Epithelial cell of esophagus (primary cell): ENCODE data around the gene UBAP1.
"Not testable (repeated sequence)": the region's sequence is repeated elsewhere in the genome, so short reads cannot be mapped to it uniquely, and the experiment has no call there.

Source experiments
- DNase-seq: peaks from one replicate; pipeline ENCODE4 v3.0.0; 2010; ENCODE audit warnings: low read depth
- H3K4me3 ChIP-seq: 2 replicates; pipeline ENCODE4 v1.5.1; 2011; ENCODE audit warnings: mild to moderate bottlenecking, low read length, control low read depth
- TF ChIP-seq, protein P1 (sequence below): IDR thresholded peaks from 2 replicates; pipeline ENCODE4 v1.5.1; 2011; ENCODE audit warnings: low read depth, mild to moderate bottlenecking, low read length, control low read depth, inconsistent platforms; ENCODE audit not compliant: insufficient read depth; ENCODE audit errors: missing control alignments

UBAP1 gene

GRCh38 chr9:34227445-34227844 lies 48.6 kb downstream of the UBAP1 start:
- H3K4me3 ChIP-seq = no peak overlapping the region
- TF ChIP-seq, protein P1, sequence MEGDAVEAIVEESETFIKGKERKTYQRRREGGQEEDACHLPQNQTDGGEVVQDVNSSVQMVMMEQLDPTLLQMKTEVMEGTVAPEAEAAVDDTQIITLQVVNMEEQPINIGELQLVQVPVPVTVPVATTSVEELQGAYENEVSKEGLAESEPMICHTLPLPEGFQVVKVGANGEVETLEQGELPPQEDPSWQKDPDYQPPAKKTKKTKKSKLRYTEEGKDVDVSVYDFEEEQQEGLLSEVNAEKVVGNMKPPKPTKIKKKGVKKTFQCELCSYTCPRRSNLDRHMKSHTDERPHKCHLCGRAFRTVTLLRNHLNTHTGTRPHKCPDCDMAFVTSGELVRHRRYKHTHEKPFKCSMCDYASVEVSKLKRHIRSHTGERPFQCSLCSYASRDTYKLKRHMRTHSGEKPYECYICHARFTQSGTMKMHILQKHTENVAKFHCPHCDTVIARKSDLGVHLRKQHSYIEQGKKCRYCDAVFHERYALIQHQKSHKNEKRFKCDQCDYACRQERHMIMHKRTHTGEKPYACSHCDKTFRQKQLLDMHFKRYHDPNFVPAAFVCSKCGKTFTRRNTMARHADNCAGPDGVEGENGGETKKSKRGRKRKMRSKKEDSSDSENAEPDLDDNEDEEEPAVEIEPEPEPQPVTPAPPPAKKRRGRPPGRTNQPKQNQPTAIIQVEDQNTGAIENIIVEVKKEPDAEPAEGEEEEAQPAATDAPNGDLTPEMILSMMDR = no peak
- no peak for DNase-seq

DNA sequence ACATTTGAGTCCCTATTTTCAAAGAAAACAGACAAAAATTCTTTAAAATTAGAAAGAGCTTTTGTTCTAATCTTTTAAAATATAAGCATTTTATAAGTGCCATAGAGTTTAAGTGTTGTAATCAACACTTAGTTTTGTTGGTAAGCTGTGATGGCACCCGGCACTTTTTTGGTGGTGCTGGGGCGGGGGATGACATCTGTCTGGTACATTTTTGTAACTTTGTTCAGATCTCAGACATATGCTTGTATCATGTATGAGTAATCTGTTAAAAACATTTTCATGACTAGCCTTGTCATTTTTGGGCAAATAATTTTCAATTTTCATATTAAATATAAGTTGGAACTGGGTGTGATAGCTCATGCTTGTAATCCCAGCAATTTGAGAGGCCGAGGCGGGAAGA lies 51.7 kb downstream of the UBAP1 start:
- H3K4me3 ChIP-seq = no peak overlapping the region
- TF ChIP-seq, protein P1 = no peak
- DNase-seq = no peak

DNA sequence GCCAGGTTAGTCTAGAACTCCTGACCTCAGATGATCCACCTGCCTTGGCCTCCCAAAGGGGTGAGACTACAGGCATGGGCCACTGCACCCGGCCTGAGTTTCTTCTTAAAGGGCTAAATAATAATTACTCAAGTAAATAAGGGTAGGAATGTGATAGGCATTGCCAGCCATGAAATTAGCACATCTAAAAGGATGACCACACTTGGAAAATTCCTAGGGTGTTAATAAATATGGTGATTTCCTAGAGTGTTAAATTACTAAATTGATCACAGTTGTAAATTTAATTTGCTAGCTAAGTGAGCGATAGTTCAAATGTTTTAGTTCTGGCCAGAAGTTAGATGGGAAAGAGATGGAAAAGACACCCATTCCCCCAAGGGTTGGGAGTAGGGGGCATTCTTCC lies 53.4 kb downstream of the UBAP1 start:
- no peak for DNase-seq
- no peak overlapping the region for H3K4me3 ChIP-seq
- TF ChIP-seq, protein P1 = no peak

- no peak overlapping the region for H3K4me3 ChIP-seq
- TF ChIP-seq, protein P1 = no peak
- DNase-seq = peak; percentile 43
These were observed 54.8 kb downstream of the UBAP1 start for GRCh38 chr9:34233672-34234071.

GRCh38 chr9:34237836-34238235 lies 59.0 kb downstream of the UBAP1 start:
- TF ChIP-seq, protein P1 = no peak

DNA sequence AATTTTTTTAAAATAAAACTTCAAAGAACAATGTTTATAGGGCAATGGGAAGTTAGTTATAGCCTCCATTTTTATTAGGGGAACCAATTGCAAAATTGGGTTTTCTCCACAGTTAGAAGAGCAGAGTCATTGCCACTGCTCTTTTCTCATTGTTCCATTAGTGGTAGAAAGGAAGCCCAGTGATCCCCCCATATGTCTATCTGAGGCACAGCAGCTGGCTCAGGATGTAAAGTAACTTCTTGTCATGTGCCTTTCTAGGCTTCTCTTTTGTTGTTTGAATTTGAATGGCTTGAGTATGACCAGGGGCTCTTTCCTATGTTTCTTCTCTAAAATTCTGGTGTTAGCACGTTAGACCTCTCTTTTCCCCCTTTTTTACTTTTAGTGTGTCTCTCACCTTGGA lies 61.2 kb downstream of the UBAP1 start:
- TF ChIP-seq, protein P1 = no peak
- no peak overlapping the region for H3K4me3 ChIP-seq
- no peak for DNase-seq

More at GRCh38 chr9:34237836-34238235, 59.0 kb downstream of the UBAP1 start:
- no peak overlapping the region for H3K4me3 ChIP-seq
- DNase-seq = no peak

DNA sequence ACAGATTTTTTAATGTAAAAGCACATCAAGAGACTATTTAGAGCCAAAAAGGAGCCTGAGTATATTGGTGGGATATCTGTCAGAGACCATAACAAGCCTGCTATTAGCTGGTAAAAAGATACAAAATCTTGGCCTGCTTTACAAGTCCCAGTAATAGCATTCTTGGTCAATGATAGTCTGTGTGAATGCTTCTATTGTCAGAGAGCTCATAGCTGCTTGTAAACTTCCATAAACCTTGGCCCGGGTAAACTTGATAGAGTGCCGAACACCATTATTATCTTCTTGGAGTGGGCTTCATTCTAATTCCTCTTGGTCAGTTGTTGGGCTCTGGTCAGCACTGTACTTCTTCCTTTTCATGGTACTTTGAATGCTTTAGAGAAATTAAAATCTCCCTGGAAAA lies 64.0 kb downstream of the UBAP1 start:
- H3K4me3 ChIP-seq = no peak overlapping the region
- no peak for DNase-seq
- TF ChIP-seq, protein P1 = no peak

DNA sequence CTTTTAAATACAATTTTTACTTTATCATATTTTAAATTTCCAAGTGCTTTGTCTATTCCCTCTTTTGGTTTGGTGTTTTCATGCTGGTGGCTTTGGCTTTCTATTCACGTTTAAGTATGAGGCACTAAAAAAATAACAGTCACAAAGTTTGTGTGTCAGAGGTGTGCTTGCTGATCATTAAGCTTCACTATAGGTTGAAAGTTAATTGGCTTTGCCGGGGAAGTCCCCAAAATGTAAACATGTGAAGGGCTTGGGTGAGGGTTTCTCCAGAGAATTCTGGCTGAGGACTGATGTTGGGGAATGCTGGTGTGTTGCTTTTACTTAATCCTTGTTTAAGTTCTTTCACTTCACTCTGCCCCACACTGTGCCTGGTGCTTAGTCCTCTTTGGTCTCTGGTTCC lies 66.4 kb downstream of the UBAP1 start:
- H3K4me3 ChIP-seq, DNase-seq: not testable (repeated sequence)
